Mesenchymal stem cell (in vitro differentiated cells and primary cell): Measurements from ENCODE around the gene CYP19A1.
"Not testable (repeated sequence)": the region's sequence is repeated elsewhere in the genome, so short reads cannot be mapped to it uniquely, and the experiment has no call there.

Source experiments
- DNase-seq: peaks from one replicate; pipeline ENCODE4 v3.0.0-alpha.2; 2013
- H2AFZ ChIP-seq: one replicate; pipeline ENCODE4 v1.6.1; 2013; ENCODE audit warnings: low read depth, mild to moderate bottlenecking, control low read depth, inconsistent platforms, low read length, moderate library complexity
- H2AK5ac ChIP-seq: 2 replicates; pipeline ENCODE4 v1.6.1; 2013; ENCODE audit warnings: low read length, moderate library complexity, mild to moderate bottlenecking, inconsistent platforms; ENCODE audit not compliant: severe bottlenecking
- H2BK120ac ChIP-seq: one replicate; pipeline ENCODE4 v1.6.1; 2013; ENCODE audit warnings: low read depth, mild to moderate bottlenecking, inconsistent platforms, low read length, moderate library complexity
- H2BK12ac ChIP-seq, 2 experiments: one replicate each; pipeline ENCODE4 v1.6.1; 2013; ENCODE audit warnings: inconsistent platforms in 2 of 2, low read length in 2 of 2, mild to moderate bottlenecking in 2 of 2, moderate library complexity in 2 of 2, control low read depth in 1 of 2
- H2BK15ac ChIP-seq: one replicate; pipeline ENCODE4 v1.6.1; 2013; ENCODE audit warnings: mild to moderate bottlenecking, low read depth, inconsistent platforms; ENCODE audit not compliant: poor library complexity, severe bottlenecking
- H2BK5ac ChIP-seq: 2 replicates; pipeline ENCODE4 v1.6.1; 2013; ENCODE audit warnings: low read depth, mild to moderate bottlenecking, low read length, control low read depth, inconsistent platforms; ENCODE audit not compliant: poor library complexity, severe bottlenecking
- H3K14ac ChIP-seq, 2 experiments: one replicate each; pipeline ENCODE4 v1.6.1; 2013; ENCODE audit warnings: inconsistent platforms in 2 of 2, low read length in 2 of 2, control low read depth in 1 of 2, mild to moderate bottlenecking in 1 of 2, moderate library complexity in 1 of 2
- H3K18ac ChIP-seq, 2 experiments: one replicate each; pipeline ENCODE4 v1.6.1; 2013; ENCODE audit warnings: inconsistent platforms in 2 of 2, low read length in 2 of 2, control low read depth in 1 of 2, low read depth in 1 of 2, mild to moderate bottlenecking in 1 of 2
- H3K23ac ChIP-seq, 2 experiments: one replicate each; pipeline ENCODE4 v1.6.1; 2013; ENCODE audit warnings: inconsistent platforms in 2 of 2, low read length in 2 of 2, mild to moderate bottlenecking in 2 of 2, moderate library complexity in 2 of 2, control low read depth in 1 of 2
- H3K27ac ChIP-seq: 2 replicates; pipeline ENCODE4 v1.5.1; 2013; ENCODE audit warnings: mild to moderate bottlenecking, moderate library complexity, low read length, control low read depth, inconsistent platforms; ENCODE audit not compliant: poor library complexity, severe bottlenecking
- H3K27me3 ChIP-seq, 2 experiments: 2 replicates each; pipeline versions ENCODE4 v1.6.1 to v1.7.0; 2013; ENCODE audit warnings: low read length in 2 of 2, mild to moderate bottlenecking in 2 of 2, moderate library complexity in 2 of 2, control low read depth in 1 of 2, inconsistent platforms in 1 of 2; ENCODE audit not compliant: control insufficient read depth in 1 of 2, insufficient read depth in 1 of 2
- H3K36me3 ChIP-seq, 2 experiments: 2 replicates each; pipeline versions ENCODE4 v1.6.1 to v1.7.0; 2013; ENCODE audit warnings: low read length in 2 of 2, control low read depth in 1 of 2, inconsistent platforms in 1 of 2, low read depth in 1 of 2, mild to moderate bottlenecking in 1 of 2; ENCODE audit not compliant: insufficient read depth in 2 of 2, control insufficient read depth in 1 of 2
- H3K4ac ChIP-seq, 2 experiments: one replicate each; pipeline ENCODE4 v1.6.1; 2013; ENCODE audit warnings: inconsistent platforms in 2 of 2, low read length in 2 of 2, mild to moderate bottlenecking in 2 of 2, moderate library complexity in 2 of 2, control low read depth in 1 of 2, low read depth in 1 of 2
- H3K4me1 ChIP-seq: 2 replicates; pipeline ENCODE4 v1.6.1; 2013; ENCODE audit warnings: low read depth, low read length, control low read depth; ENCODE audit not compliant: control insufficient read depth, insufficient read depth
- H3K4me2 ChIP-seq: 2 replicates; pipeline ENCODE4 v1.6.1; 2013; ENCODE audit warnings: low read length, mild to moderate bottlenecking, inconsistent platforms; ENCODE audit not compliant: poor library complexity, severe bottlenecking
- H3K4me3 ChIP-seq, 2 experiments: 2 replicates each; pipeline versions ENCODE4 v1.5.1 to v1.7.0; 2013; ENCODE audit warnings: low read length in 2 of 2, mild to moderate bottlenecking in 2 of 2, control low read depth in 1 of 2, low read depth in 1 of 2; ENCODE audit not compliant: insufficient read depth in 1 of 2
- H3K79me1 ChIP-seq: replicated peaks from 2 replicates; pipeline ENCODE4 v1.6.1; 2013; ENCODE audit warnings: mild to moderate bottlenecking, control low read depth, low read length, inconsistent platforms; ENCODE audit not compliant: poor library complexity, severe bottlenecking
- H3K9ac ChIP-seq: 2 replicates; pipeline ENCODE4 v1.7.0; 2013; ENCODE audit warnings: mild to moderate bottlenecking, low read length, moderate library complexity
- H3K9me3 ChIP-seq: 2 replicates; pipeline ENCODE4 v1.7.0; 2013; ENCODE audit warnings: mild to moderate bottlenecking, low read length; ENCODE audit not compliant: control insufficient read depth
- H4K8ac ChIP-seq: one replicate; pipeline ENCODE4 v1.6.1; 2013; ENCODE audit warnings: inconsistent platforms, mild to moderate bottlenecking, low read length, moderate library complexity
- H4K91ac ChIP-seq: one replicate; pipeline ENCODE4 v1.6.1; 2013; ENCODE audit warnings: mild to moderate bottlenecking, low read length, inconsistent platforms
- WGBS: methylation state at CpG from one replicate; pipeline ENCODE4 v1.1.7; 2013; ENCODE audit warnings: mixed read lengths; 5-methylcytosine and 5-hydroxymethylcytosine counted together

CYP19A1 gene

DNA sequence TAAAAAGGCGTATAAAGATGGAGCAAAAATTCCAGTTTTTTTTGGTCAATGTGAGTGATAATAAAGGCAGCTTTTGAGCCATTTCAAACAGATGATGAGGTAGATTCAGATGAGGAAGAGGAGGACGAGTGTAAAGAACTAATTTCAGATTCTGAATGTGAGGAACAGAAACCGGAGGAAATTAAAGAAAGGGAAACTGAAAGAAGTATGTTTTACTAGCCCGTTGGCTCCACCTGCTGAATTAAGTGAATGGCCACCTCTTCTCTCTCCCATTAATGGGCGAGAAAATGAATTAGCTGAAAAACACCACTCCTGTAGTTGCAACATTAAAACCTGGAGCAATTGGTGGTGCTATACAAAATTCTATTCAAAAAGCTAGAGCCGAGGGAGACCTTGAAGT, 55.4 kb downstream of the CYP19A1 start:
- H2BK12ac ChIP-seq: no peak overlapping the region
- H3K79me1 ChIP-seq: no peaks in the 10 kb centered on the region
- H3K14ac ChIP-seq: no peak overlapping the region
- no peak overlapping the region for H3K27ac ChIP-seq
- no peak overlapping the region for H3K4me3 ChIP-seq
- H3K4ac ChIP-seq: no peak overlapping the region
- H2BK5ac ChIP-seq: no peak overlapping the region
- no peak for DNase-seq
- no peak overlapping the region for H3K4me2 ChIP-seq
- H3K9me3 ChIP-seq: no peaks in the 10 kb centered on the region
- H2AFZ ChIP-seq: no peak overlapping the region
- H3K9ac ChIP-seq: no peak overlapping the region
- H2BK120ac ChIP-seq: no peak overlapping the region
- no peaks in the 10 kb centered on the region for H3K4me1 ChIP-seq
- no peak overlapping the region for H3K18ac ChIP-seq
- no peak overlapping the region for H2AK5ac ChIP-seq
- H4K91ac ChIP-seq: no peak overlapping the region
- no peak overlapping the region for H2BK15ac ChIP-seq
- H4K8ac ChIP-seq: no peak overlapping the region
- peaks cover 6 to 30% of the 10 kb centered on the region in 2 experiments for H3K27me3 ChIP-seq
- no peak overlapping the region for H3K23ac ChIP-seq
- no peaks in the 10 kb centered on the region for H3K36me3 ChIP-seq
- WGBS: 93% methylated on average over 6 of the region's 6 CpGs

DNA sequence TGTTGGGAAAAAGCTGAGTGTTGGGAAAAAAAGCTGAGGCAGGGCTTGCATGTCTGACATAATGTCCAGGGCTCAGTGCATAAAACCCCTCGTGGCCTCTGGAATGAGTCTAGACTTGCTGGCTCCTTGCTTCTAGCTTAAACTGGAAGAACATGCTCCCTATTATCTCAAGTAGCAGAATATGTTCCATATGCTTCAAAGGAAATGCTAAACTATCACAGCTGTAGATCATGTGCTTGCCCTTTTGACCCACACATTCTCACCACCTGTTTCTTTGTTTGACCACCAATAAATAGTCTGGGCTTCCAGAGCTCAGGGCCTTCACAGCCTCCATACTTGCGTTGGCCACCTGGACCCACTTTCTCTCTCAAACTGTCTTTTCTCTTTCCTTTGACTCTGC, 56.2 kb downstream of the CYP19A1 start:
- H3K4me1 ChIP-seq, H2BK12ac ChIP-seq, H3K9ac ChIP-seq, H3K18ac ChIP-seq, H3K79me1 ChIP-seq, H3K23ac ChIP-seq, H3K36me3 ChIP-seq, H4K91ac ChIP-seq, H2BK5ac ChIP-seq, H2BK120ac ChIP-seq, H3K9me3 ChIP-seq, H3K4me2 ChIP-seq, H2AK5ac ChIP-seq, H3K4ac ChIP-seq, H3K4me3 ChIP-seq, H3K27ac ChIP-seq, H4K8ac ChIP-seq, H2AFZ ChIP-seq, H3K14ac ChIP-seq, H2BK15ac ChIP-seq: not testable (repeated sequence)
- DNase-seq: peak; percentile 32
- H3K27me3 ChIP-seq: peaks cover 6 to 29% of the 10 kb centered on the region in 2 experiments
- WGBS: 49% methylated on average over 2 of the region's 2 CpGs

DNA sequence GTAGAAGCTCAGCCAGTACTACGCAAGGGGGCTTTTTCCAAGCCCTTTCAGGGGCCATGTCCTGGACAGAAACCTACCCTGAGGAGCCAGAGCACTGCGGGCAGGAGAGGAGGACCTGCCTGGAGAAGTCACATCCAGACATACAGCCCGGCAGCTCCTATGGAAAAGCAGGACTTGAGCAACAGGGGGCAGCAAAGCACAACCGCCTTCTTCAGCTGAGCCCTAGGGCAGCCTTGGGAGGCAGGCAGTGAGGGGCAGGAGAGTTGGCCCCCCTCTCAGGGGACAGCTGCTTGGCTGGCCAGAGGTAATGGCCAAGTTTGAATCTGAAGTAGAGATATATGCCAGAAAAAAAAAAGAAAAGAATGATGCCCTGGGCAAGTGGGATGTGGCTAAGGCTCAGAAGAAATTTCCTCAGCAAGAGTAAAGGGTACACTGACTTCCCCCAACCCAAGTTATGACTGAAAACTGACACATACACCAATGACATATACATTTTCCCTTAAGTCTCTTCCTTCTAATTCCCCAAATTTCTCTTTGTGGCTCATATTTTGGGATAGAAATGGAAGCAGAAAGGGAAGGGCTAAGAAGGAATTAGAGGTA, 56.9 kb downstream of the CYP19A1 start:
- H3K23ac ChIP-seq: no peak overlapping the region
- H3K4me1 ChIP-seq: no peaks in the 10 kb centered on the region
- no peaks in the 10 kb centered on the region for H3K79me1 ChIP-seq
- no peak overlapping the region for H2BK15ac ChIP-seq
- H3K9ac ChIP-seq: no peak overlapping the region
- H3K14ac ChIP-seq: no peak overlapping the region
- H3K9me3 ChIP-seq: no peaks in the 10 kb centered on the region
- H2BK12ac ChIP-seq: no peak overlapping the region
- no peak overlapping the region for H3K27ac ChIP-seq
- H3K27me3 ChIP-seq: peaks cover 6 to 26% of the 10 kb centered on the region in 2 experiments
- H4K8ac ChIP-seq: no peak overlapping the region
- 28% methylated on average over 4 of the region's 4 CpGs for WGBS
- no peak overlapping the region for H3K4me2 ChIP-seq
- no peak overlapping the region for H3K18ac ChIP-seq
- no peak overlapping the region for H3K4me3 ChIP-seq
- peak; percentile 60 for DNase-seq
- H3K4ac ChIP-seq: no peak overlapping the region
- no peak overlapping the region for H2BK120ac ChIP-seq
- H3K36me3 ChIP-seq: no peaks in the 10 kb centered on the region
- no peak overlapping the region for H2AFZ ChIP-seq
- H2AK5ac ChIP-seq: no peak overlapping the region
- no peak overlapping the region for H4K91ac ChIP-seq
- H2BK5ac ChIP-seq: no peak overlapping the region

DNA sequence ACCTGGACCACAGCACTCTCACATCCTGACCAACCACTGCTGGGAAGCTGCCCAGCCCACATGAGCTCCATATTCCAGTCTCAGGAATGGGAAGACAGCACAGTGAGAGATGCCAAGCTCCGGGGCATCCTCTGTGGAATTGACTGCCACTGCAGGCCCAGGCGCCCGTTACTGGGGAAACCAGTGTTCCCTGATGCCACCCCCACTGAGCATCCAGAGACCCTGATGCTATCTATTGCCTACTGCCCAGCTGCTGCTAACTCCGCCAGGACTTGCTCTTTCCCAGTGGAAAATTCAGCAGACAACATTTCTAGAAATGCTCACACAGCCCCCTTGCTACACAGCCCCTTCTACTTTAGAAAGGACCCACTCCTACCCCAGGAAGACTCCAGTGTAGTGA, 57.6 kb downstream of the CYP19A1 start:
- no peak overlapping the region for H2AK5ac ChIP-seq
- DNase-seq: no peak
- no peak overlapping the region for H3K4me2 ChIP-seq
- H3K4me1 ChIP-seq: no peaks in the 10 kb centered on the region
- no peak overlapping the region for H3K14ac ChIP-seq
- H2BK120ac ChIP-seq: no peak overlapping the region
- no peak overlapping the region for H2BK12ac ChIP-seq
- 90% methylated on average over 4 of the region's 4 CpGs for WGBS
- no peak overlapping the region for H4K8ac ChIP-seq
- no peak overlapping the region for H3K18ac ChIP-seq
- no peak overlapping the region for H3K4me3 ChIP-seq
- no peak overlapping the region for H3K27ac ChIP-seq
- no peak overlapping the region for H3K23ac ChIP-seq
- H3K4ac ChIP-seq: no peak overlapping the region
- no peaks in the 10 kb centered on the region for H3K36me3 ChIP-seq
- no peak overlapping the region for H2BK15ac ChIP-seq
- no peaks in the 10 kb centered on the region for H3K79me1 ChIP-seq
- H3K27me3 ChIP-seq: peaks cover 6 to 28% of the 10 kb centered on the region in 2 experiments
- H2AFZ ChIP-seq: no peak overlapping the region
- H4K91ac ChIP-seq: no peak overlapping the region
- no peaks in the 10 kb centered on the region for H3K9me3 ChIP-seq
- no peak overlapping the region for H3K9ac ChIP-seq
- no peak overlapping the region for H2BK5ac ChIP-seq
